ENCODE measurements around the gene PRLR. TPM values are rescaled to one million over a fixed set of nuclear protein-coding genes. Genes with fewer than 3 reads are reported as not detected.

PRLR gene
- total and polyA plus RNA-seq, 9 of the 15 experiments (the other 6 are each of a cell fraction or from before 2014, with no cell fraction given), result 0.02 TPM; not detected in 8

DNA sequence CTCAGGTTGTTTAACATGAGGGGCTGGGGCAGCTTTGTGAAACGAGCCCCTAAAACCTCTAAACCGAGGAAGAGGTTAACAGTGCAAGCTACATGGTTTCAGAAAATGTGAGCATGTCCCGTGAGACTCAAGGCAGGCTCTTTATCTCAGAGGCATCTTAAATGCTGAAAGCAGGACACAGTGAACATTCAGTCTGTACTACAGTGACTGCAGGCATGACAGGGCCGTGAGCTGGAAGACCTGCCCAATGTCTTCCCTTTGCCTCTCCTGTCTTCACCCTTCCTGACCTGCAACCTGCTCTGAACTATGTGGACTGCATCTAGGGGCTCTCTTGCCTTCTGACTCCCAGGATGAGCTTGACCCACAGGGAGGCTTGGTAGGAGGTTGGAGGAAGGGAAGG lies 58.3 kb downstream of the PRLR start:
- BruUV-seq (replicated peaks), result no TSS peak
- H3K4me3 ChIP-seq, result no peak overlapping the region
- H3K9ac ChIP-seq (ENCODE audit: insufficient read depth in 1 of 2, low read depth in 2 of 2, low read length in 2 of 2), result no peak overlapping the region
- no peak for ATAC-seq
- H4K20me1 ChIP-seq (replicated peaks; ENCODE audit: control insufficient read depth, insufficient read depth, low read length), result no peaks in the 10 kb centered on the region
- H3K9me1 ChIP-seq (ENCODE audit: control insufficient read depth, insufficient read depth, low read length), result no peaks in the 10 kb centered on the region
- TF ChIP-seq TSC22D4 (tag; IDR thresholded peaks at IDR 0.05) (no peak), RBM39 (optimal IDR thresholded peaks at IDR 0.05; ENCODE audit: low read depth, low read length) (no peak), CREB1 (IDR thresholded peaks at IDR 0.05) (no peak), CREB1 (CRISPR knock-in tag; IDR thresholded peaks at IDR 0.05) (no peak), NFIC (IDR thresholded peaks at IDR 0.05) (no peak), RAD21 (CRISPR knock-in tag; conservative IDR thresholded peaks at IDR 0.05 in 1 of 2, IDR thresholded peaks at IDR 0.05 in 1 of 2) (no peak), ZNF57 (CRISPR knock-in tag; IDR thresholded peaks at IDR 0.05) (no peak), TARDBP (IDR thresholded peaks at IDR 0.05) (no peak), CBX1 (IDR thresholded peaks at IDR 0.05; ENCODE audit: low read depth) (no peak), MEF2D (tag; conservative IDR thresholded peaks at IDR 0.05; ENCODE audit: low read depth) (no peak), ZNF133 (CRISPR knock-in tag; IDR thresholded peaks at IDR 0.05) (no peak), ZNF707 (CRISPR knock-in tag; conservative IDR thresholded peaks at IDR 0.05) (no peak), NCOA2 (IDR thresholded peaks at IDR 0.05; ENCODE audit: partially characterized antibody in 2 of 2) (no peak)
- TF ChIP-seq, protein P1, sequence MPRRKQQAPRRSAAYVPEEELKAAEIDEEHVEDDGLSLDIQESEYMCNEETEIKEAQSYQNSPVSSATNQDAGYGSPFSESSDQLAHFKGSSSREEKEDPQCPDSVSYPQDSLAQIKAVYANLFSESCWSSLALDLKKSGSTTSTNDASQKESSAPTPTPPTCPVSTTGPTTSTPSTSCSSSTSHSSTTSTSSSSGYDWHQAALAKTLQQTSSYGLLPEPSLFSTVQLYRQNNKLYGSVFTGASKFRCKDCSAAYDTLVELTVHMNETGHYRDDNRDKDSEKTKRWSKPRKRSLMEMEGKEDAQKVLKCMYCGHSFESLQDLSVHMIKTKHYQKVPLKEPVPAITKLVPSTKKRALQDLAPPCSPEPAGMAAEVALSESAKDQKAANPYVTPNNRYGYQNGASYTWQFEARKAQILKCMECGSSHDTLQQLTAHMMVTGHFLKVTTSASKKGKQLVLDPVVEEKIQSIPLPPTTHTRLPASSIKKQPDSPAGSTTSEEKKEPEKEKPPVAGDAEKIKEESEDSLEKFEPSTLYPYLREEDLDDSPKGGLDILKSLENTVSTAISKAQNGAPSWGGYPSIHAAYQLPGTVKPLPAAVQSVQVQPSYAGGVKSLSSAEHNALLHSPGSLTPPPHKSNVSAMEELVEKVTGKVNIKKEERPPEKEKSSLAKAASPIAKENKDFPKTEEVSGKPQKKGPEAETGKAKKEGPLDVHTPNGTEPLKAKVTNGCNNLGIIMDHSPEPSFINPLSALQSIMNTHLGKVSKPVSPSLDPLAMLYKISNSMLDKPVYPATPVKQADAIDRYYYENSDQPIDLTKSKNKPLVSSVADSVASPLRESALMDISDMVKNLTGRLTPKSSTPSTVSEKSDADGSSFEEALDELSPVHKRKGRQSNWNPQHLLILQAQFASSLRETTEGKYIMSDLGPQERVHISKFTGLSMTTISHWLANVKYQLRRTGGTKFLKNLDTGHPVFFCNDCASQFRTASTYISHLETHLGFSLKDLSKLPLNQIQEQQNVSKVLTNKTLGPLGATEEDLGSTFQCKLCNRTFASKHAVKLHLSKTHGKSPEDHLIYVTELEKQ (CRISPR knock-in tag; IDR thresholded peaks at IDR 0.05), result no peak
- TF ChIP-seq, protein P2, sequence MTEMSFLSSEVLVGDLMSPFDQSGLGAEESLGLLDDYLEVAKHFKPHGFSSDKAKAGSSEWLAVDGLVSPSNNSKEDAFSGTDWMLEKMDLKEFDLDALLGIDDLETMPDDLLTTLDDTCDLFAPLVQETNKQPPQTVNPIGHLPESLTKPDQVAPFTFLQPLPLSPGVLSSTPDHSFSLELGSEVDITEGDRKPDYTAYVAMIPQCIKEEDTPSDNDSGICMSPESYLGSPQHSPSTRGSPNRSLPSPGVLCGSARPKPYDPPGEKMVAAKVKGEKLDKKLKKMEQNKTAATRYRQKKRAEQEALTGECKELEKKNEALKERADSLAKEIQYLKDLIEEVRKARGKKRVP (CRISPR knock-in tag; IDR thresholded peaks at IDR 0.05), result no peak
- TF ChIP-seq, protein P3, sequence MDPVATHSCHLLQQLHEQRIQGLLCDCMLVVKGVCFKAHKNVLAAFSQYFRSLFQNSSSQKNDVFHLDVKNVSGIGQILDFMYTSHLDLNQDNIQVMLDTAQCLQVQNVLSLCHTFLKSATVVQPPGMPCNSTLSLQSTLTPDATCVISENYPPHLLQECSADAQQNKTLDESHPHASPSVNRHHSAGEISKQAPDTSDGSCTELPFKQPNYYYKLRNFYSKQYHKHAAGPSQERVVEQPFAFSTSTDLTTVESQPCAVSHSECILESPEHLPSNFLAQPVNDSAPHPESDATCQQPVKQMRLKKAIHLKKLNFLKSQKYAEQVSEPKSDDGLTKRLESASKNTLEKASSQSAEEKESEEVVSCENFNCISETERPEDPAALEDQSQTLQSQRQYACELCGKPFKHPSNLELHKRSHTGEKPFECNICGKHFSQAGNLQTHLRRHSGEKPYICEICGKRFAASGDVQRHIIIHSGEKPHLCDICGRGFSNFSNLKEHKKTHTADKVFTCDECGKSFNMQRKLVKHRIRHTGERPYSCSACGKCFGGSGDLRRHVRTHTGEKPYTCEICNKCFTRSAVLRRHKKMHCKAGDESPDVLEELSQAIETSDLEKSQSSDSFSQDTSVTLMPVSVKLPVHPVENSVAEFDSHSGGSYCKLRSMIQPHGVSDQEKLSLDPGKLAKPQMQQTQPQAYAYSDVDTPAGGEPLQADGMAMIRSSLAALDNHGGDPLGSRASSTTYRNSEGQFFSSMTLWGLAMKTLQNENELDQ (CRISPR knock-in tag; IDR thresholded peaks at IDR 0.05; ENCODE audit: borderline replicate concordance), result no peak
- intact Hi-C loops (cut with micrococcal nuclease), result no loop called here
- H3K27ac ChIP-seq (ENCODE audit: extremely low read depth, low read depth, low read length), result no peak overlapping the region
- H2AFZ ChIP-seq (ENCODE audit: low read depth, low read length), result no peak overlapping the region
- no peak for FAIRE-seq
- H3K9me3 ChIP-seq (replicated peaks; ENCODE audit: control insufficient read depth, insufficient read depth, low read depth, low read length), result no peaks in the 10 kb centered on the region
- H3K4me2 ChIP-seq (ENCODE audit: insufficient read depth, low read length), result no peak overlapping the region
- WGBS (ENCODE audit: insufficient coverage, low coverage, missing lambda C conversion rate), result 1% methylated on average over 4 of the region's 4 CpGs
- H3K27me3 ChIP-seq (ENCODE audit: control insufficient read depth in 2 of 2, insufficient read depth in 2 of 2, low read length in 2 of 2), result no peaks in the 10 kb centered on the region
- no peaks in the 10 kb centered on the region for H3K4me1 ChIP-seq (replicated peaks in 1 of 2; ENCODE audit: control insufficient read depth in 2 of 2, insufficient read depth in 2 of 2, low read length in 2 of 2)
- DNase-seq (ENCODE audit: extremely low read depth in 1 of 4, low spot score in 3 of 4), result no peak
- in situ Hi-C loops (cut with MboI), result no loop called here
- POLR2A ChIA-PET, result interaction anchor here (0.7 kb wide), 2 partner anchors 55 to 149 kb away, joined by 3 read pairs; no protein-coding TSS in a partner anchor
- CTCF ChIA-PET (ENCODE audit: low intra/inter-chr PET ratio), result no interaction called here
- H3K36me3 ChIP-seq (ENCODE audit: control insufficient read depth, insufficient read depth, low read length), result no peaks in the 10 kb centered on the region
- H3K79me2 ChIP-seq (ENCODE audit: control insufficient read depth, insufficient read depth, low read length), result no peaks in the 10 kb centered on the region

Measured in K562 (cell line).